Measurements from ENCODE around the gene MOGAT2. TPM values are rescaled to one million over a fixed set of nuclear protein-coding genes. Genes with fewer than 3 reads are reported as not detected.

Gene MOGAT2
- total RNA-seq: under 1 TPM in 1 of 5 donors, not detected in 4; 0.23 TPM
- total RNA-seq (2013): not detected
- 0 reads per million in 29 experiments for total RNA-seq

DNA sequence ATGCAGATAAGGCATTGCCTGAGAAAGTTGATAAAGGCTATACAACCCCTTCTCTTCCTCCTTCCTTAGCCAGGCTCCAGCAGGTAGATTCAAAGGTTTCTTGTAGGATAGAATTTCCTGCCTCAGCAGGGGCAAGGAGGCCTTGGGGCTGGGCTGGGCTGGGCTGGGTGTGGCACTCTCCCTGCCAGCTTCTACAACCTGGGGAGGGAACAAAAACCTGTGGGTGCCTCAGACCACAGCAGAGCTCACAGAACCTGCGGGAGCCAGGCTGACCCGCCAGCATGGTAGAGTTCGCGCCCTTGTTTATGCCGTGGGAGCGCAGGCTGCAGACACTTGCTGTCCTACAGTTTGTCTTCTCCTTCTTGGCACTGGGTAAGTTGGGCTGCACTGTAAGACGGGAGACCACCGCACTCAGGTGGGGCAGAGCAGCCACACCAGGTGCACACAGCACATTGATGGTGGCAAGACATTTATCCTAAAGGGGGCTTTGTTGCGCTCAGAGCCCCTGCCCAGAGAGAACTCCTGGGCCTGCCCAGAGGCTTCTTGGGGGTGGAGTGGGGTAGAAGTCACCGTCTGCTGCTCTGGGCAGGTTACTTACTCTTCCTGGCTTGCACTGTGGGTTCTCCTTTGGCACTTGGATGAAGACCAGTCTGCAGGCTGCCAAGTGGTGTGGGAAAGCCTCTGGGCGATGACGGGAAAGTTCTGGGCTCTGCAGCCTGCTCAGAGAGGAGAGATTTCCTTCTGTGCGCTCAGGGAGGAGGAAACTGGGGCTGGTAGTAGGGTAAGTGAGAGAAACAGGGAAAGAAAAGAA lies at the start of gene MOGAT2:
MOGAT2 (plus strand) TSS at position 231 of the 811 bp plus-strand sequence; CDS start at position 282, 51 bp downstream.
- no peak within 1 kb of the TSS for H3K27ac Mint-ChIP-seq
- POLR2A ChIA-PET: no interaction called here
- H3K27me3 ChIP-seq (replicated peaks in 1 of 2; ENCODE audit: control insufficient read depth in 2 of 2, extremely low read depth in 1 of 2, insufficient read depth in 2 of 2, low read length in 1 of 2): peaks cover 0 to 2% of the 10 kb centered on the region in 2 experiments

GRCh38 chr11:75668451-75669297 lies 49.0 kb upstream of the MOGAT2 start, which contains the start of gene MAP6:
MAP6 (minus strand) TSS chr11:75669038; CDS start chr11:75668369, 669 bp downstream.
- Mint-ChIP-seq H3K27ac (no peak within 1 kb of the TSS), H3K4me3 (peak within 1 kb of the TSS; percentile 74 to 82 (median 79))
- ATAC-seq (replicated peaks in 1 of 4): peak; percentile 34 to 53 (median 46)

More for the DNA sequence above, at the start of gene MOGAT2:
- Histone ChIP-seq H3K4me1 (ENCODE audit: control insufficient read depth in 1 of 2, extremely low read depth in 1 of 2, insufficient read depth in 2 of 2, low read length in 2 of 2) (no peaks in the 10 kb centered on the region), H3K27ac (ENCODE audit: low read length) (no peak within 1 kb of the TSS), H3K36me3 (ENCODE audit: control insufficient read depth in 2 of 2, extremely low read depth in 1 of 2, insufficient read depth in 1 of 2, low read length in 1 of 2) (no peaks in the 10 kb centered on the region), H3K4me3 (ENCODE audit: control insufficient read depth in 1 of 2, extremely low read depth in 1 of 2, low read length in 1 of 2) (no peak within 1 kb of the TSS), H3K9me3 (no peaks in the 10 kb centered on the region)
- Mint-ChIP-seq H3K9me3 (no peaks in the 10 kb centered on the region), H3K4me3 (no peak within 1 kb of the TSS), H3K27me3 (peaks cover 1 to 12% of the 10 kb centered on the region in 2 donors), H3K4me1 (no peaks in the 10 kb centered on the region), H3K36me3 (no peaks in the 10 kb centered on the region)
- no peak for DNase-seq
- WGBS (ENCODE audit: insufficient coverage): 83% methylated on average over 13 of the region's 13 CpGs
- CTCF ChIA-PET: no interaction called here
- no peak for ATAC-seq (replicated peaks in 1 of 4)

DNA sequence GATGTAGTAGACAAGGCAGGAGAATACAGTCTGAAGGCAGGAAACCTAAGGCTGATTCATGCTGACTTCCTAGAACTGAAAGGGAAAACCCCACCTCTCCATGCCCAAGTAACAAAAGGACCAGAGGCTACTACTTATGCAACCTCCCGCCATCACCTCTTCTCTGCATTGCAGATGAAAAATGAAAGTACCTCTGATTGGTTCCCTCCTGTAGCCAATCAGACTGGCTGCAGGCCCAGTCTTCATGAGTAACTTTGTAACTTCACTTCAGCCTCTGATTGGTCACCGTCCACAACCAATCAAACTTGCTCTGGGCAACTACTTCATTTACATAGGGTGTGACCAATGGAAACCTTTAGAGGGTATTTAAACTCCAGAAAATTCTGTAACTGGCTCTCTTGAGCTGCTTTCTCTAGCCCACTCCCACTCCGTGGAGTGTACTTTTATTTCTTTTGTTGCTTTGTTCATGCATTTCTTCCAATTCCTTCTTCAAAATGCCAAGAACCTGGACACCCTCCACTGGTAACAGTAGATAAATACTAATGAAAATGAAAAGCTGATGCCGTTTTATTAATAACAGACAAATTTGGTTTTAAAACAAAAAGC lies 43.6 kb upstream of the MOGAT2 start:
- H3K4me1 ChIP-seq (ENCODE audit: control insufficient read depth in 1 of 2, extremely low read depth in 1 of 2, insufficient read depth in 2 of 2, low read length in 2 of 2): peaks cover 0 to 5% of the 10 kb centered on the region in 2 experiments
- Mint-ChIP-seq H3K27me3 (peaks cover 35 to 53% of the 10 kb centered on the region in 2 donors), H3K4me3 (no peak overlapping the region), H3K36me3 (no peaks in the 10 kb centered on the region), H3K4me1 (peaks cover 0 to 4% (median 0%) of the 10 kb centered on the region in 3 donors), H3K9me3 (peaks cover 0 to 4% (median 0%) of the 10 kb centered on the region in 3 donors), H3K27ac (no peak overlapping the region)
- no peaks in the 10 kb centered on the region for H3K9me3 ChIP-seq
- no peak overlapping the region for H3K4me3 ChIP-seq (ENCODE audit: control insufficient read depth in 1 of 2, extremely low read depth in 1 of 2, low read length in 1 of 2)
- ChIA-PET CTCF (no interaction called here), POLR2A (no interaction called here)
- ATAC-seq (replicated peaks in 1 of 4) (no peak), DNase-seq (no peak)
- H3K36me3 ChIP-seq (ENCODE audit: control insufficient read depth in 2 of 2, extremely low read depth in 1 of 2, insufficient read depth in 1 of 2, low read length in 1 of 2): no peaks in the 10 kb centered on the region
- WGBS (ENCODE audit: insufficient coverage): 83% methylated on average over 2 of the region's 4 CpGs
- H3K27ac ChIP-seq (ENCODE audit: low read length): no peak overlapping the region
- H3K27me3 ChIP-seq (replicated peaks in 1 of 2; ENCODE audit: control insufficient read depth in 2 of 2, extremely low read depth in 1 of 2, insufficient read depth in 2 of 2, low read length in 1 of 2): peaks cover 14 to 32% of the 10 kb centered on the region in 2 experiments

More at GRCh38 chr11:75668451-75669297, 49.0 kb upstream of the MOGAT2 start, which contains the start of gene MAP6:
- Mint-ChIP-seq H3K27me3 (peaks cover 63 to 72% of the 10 kb centered on the region in 2 donors), H3K36me3 (no peaks in the 10 kb centered on the region), H3K9me3 (peaks cover 0 to 4% (median 0%) of the 10 kb centered on the region in 3 donors), H3K4me1 (peaks cover 6 to 18% (median 8%) of the 10 kb centered on the region in 3 donors)
- WGBS (ENCODE audit: insufficient coverage): under 1% methylated on average over 68 of the region's 72 CpGs
- H3K4me3 ChIP-seq (ENCODE audit: control insufficient read depth in 1 of 2, extremely low read depth in 1 of 2, low read length in 1 of 2): peak within 1 kb of the TSS; percentile 22 to 68
- H3K9me3 ChIP-seq: no peaks in the 10 kb centered on the region
- H3K27ac ChIP-seq (ENCODE audit: low read length): no peak within 1 kb of the TSS
- H3K27me3 ChIP-seq (replicated peaks in 1 of 2; ENCODE audit: control insufficient read depth in 2 of 2, extremely low read depth in 1 of 2, insufficient read depth in 2 of 2, low read length in 1 of 2): peaks cover 30 to 37% of the 10 kb centered on the region in 2 experiments
- no peaks in the 10 kb centered on the region for H3K36me3 ChIP-seq (ENCODE audit: control insufficient read depth in 2 of 2, extremely low read depth in 1 of 2, insufficient read depth in 1 of 2, low read length in 1 of 2)
- ChIA-PET CTCF (interaction anchor here in 1 of 2 donors (0.6 kb wide), 1 partner anchor 21 kb away, joined by 4 read pairs; no protein-coding TSS in a partner anchor), POLR2A (no interaction called here)
- DNase-seq: peak in 8 of 35 experiments; percentile 4 to 24 (median 10)
- H3K4me1 ChIP-seq (ENCODE audit: control insufficient read depth in 1 of 2, extremely low read depth in 1 of 2, insufficient read depth in 2 of 2, low read length in 2 of 2): peaks cover 0 to 22% of the 10 kb centered on the region in 2 experiments

- H3K27ac ChIP-seq (ENCODE audit: low read length): no peak overlapping the region
- no peaks in the 10 kb centered on the region for H3K9me3 ChIP-seq
- H3K4me3 ChIP-seq (ENCODE audit: control insufficient read depth in 1 of 2, extremely low read depth in 1 of 2, low read length in 1 of 2): no peak overlapping the region
- Mint-ChIP-seq H3K4me1 (no peaks in the 10 kb centered on the region), H3K27ac (no peak overlapping the region), H3K27me3 (peaks cover 10 to 36% of the 10 kb centered on the region in 2 donors), H3K9me3 (peaks cover 0 to 1% (median under 1%) of the 10 kb centered on the region in 3 donors), H3K36me3 (no peaks in the 10 kb centered on the region), H3K4me3 (no peak overlapping the region)
- WGBS (ENCODE audit: insufficient coverage): no CpG with 5 or more reads among the region's 1 CpG
- no peaks in the 10 kb centered on the region for H3K4me1 ChIP-seq (ENCODE audit: control insufficient read depth in 1 of 2, extremely low read depth in 1 of 2, insufficient read depth in 2 of 2, low read length in 2 of 2)
- H3K36me3 ChIP-seq (ENCODE audit: control insufficient read depth in 2 of 2, extremely low read depth in 1 of 2, insufficient read depth in 1 of 2, low read length in 1 of 2): no peaks in the 10 kb centered on the region
- ATAC-seq (replicated peaks in 1 of 4): no peak
- peaks cover 2 to 27% of the 10 kb centered on the region in 2 experiments for H3K27me3 ChIP-seq (replicated peaks in 1 of 2; ENCODE audit: control insufficient read depth in 2 of 2, extremely low read depth in 1 of 2, insufficient read depth in 2 of 2, low read length in 1 of 2)
- CTCF ChIA-PET: no interaction called here
- POLR2A ChIA-PET: no interaction called here
- DNase-seq: no peak
These were observed 40.4 kb upstream of the MOGAT2 start for GRCh38 chr11:75677275-75677674.

DNA sequence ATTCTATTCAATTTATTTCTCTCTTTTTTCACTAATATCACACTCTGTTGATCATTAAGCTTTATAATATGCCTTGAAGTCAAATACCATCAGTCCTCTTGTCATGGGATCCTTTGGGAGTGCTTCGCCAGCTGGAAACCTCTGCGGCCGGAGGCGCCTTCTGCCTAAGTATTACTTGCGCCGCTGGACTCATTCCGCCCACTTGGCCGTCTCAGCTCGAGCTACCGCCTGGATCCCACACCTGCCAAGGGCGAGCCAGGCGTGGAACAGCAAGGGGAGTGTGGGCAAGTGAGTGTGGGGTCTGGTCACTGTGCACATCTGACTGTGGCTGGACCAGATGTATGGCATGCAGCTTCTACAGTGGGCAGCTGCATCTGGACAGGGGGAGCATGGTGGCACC lies 39.7 kb upstream of the MOGAT2 start:
- Mint-ChIP-seq H3K4me1 (no peaks in the 10 kb centered on the region), H3K36me3 (no peaks in the 10 kb centered on the region), H3K27me3 (peaks cover 12 to 35% of the 10 kb centered on the region in 2 donors), H3K4me3 (no peak overlapping the region), H3K9me3 (peaks cover 0 to 8% (median 2%) of the 10 kb centered on the region in 3 donors), H3K27ac (no peak overlapping the region)
- H3K27me3 ChIP-seq (replicated peaks in 1 of 2; ENCODE audit: control insufficient read depth in 2 of 2, extremely low read depth in 1 of 2, insufficient read depth in 2 of 2, low read length in 1 of 2): peaks cover 2 to 27% of the 10 kb centered on the region in 2 experiments
- no peaks in the 10 kb centered on the region for H3K9me3 ChIP-seq
- ATAC-seq (replicated peaks in 1 of 4) (no peak), DNase-seq (no peak)
- H3K27ac ChIP-seq (ENCODE audit: low read length): no peak overlapping the region
- POLR2A ChIA-PET: no interaction called here
- 84% methylated on average over 12 of the region's 12 CpGs for WGBS (ENCODE audit: insufficient coverage)
- no peaks in the 10 kb centered on the region for H3K4me1 ChIP-seq (ENCODE audit: control insufficient read depth in 1 of 2, extremely low read depth in 1 of 2, insufficient read depth in 2 of 2, low read length in 2 of 2)
- no peaks in the 10 kb centered on the region for H3K36me3 ChIP-seq (ENCODE audit: control insufficient read depth in 2 of 2, extremely low read depth in 1 of 2, insufficient read depth in 1 of 2, low read length in 1 of 2)
- CTCF ChIA-PET: no interaction called here
- H3K4me3 ChIP-seq (ENCODE audit: control insufficient read depth in 1 of 2, extremely low read depth in 1 of 2, low read length in 1 of 2): no peak overlapping the region
